NCI-H187 treated with DMSO at 0.1 percent for 48 hours (cell line): ENCODE measurements around the gene INHBB.
"Not testable (repeated sequence)": the region's sequence is repeated elsewhere in the genome, so short reads cannot be mapped to it uniquely, and the experiment has no call there.

ENCODE experiments used
- DNase-seq: peaks from one replicate; lab custom pipeline; 2025; lab: John Stamatoyannopoulos, UW

INHBB gene

DNA sequence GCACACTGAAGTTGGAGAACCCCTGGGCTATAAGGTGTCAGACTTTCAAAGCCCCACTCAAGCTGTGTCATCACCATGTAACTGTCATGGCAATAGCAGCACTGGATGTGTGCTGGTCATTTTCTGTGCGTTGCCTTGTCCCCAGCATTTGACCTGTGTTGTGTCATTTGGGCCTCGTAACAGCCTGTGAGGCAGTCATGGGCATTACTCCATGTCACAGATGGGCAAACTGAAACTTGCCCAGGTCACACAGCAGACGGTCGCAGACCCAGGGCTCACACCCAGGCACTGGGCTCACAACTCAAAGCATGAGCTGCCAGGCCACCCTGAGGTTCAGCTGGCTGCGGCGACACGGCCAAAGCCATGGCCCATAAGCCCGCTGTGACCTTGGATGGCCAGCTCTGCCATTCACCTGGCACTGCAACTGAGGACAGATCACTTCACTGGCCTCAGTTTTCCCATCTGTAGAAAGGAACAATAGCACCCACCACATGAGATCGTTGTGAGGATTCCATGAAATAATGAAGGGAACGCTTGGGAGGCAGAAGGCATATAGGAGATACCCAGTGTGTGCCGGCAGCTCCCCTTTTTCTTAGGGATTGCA is 36.7 kb downstream of the INHBB start:
- no peak for DNase-seq

GRCh38 chr2:120383191-120383590 is 37.3 kb downstream of the INHBB start:
- no peak for DNase-seq

DNA sequence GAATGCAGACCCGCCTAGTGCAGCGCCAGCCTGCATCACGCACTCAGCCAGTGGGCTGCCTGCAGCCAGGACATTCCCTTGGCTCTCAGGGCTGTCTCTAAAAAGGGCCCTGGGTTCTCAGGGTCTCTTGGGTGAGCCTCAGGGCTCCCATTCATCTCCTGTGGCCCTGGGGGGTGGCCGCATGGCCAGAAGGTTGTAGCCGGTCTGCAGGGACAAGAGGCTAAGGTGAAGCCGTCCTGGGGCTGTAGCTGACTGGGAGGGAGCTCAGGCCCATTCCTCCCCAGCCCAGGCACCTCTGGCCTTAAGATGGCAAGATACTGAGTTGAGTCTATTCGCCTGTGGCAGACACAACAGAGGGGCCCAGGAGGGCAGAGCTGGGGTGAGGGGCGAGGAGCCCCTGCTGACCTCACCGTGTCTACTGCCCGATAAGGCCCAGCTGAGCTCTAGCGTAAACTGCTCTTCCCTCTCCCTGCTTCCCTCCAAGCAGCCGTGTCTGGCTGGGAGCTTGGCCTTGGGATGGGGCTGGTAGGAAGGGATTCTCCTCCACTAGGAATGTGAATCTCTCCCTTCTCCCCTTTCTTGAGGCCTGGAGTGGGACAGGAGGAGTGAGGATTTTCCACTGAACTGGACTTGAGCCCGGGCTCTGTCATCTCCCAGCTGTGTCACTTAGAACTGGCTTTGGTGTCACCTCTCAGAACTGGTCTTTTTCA is 37.9 kb downstream of the INHBB start:
- no peak for DNase-seq

DNA sequence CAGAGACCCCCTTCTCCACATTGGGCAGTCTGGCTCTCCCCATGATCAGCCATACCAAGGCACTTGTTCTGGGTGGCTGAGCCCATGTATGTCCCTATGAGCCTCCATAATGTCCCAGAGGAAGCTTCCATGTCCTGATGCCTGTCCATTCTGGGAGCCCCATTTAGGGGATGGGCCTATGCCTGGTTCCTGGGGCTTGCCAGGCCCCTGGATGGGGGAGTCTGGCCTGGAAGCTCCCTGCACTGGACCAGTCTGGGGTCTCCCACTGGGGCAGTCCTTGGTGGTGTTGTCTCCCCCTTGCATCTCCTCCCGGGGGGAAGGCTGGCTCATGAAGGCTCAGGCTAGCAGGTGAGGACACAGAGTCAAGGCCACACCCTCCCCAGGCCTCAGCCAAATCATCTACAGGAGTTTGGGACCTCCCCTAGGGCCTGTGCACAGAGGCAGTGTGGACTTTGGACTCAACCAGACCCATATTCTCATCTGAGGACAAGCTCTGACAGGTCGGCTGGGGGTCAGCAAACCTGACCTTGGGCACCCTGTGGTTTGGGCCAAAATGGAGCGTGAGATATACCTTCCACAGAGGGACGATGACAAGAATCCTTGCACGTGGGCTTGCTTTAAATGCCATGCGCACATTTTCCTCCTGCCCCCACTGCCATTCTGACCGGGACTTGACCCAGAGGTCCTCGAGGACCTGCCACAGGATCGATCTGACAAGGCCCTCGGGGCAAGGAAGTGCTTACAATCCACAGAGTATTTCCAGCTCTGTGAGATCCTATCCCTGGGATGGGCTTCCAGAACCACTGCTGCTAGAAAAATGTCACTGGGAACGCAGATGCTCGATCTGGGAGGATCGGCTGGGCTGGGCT is 38.8 kb downstream of the INHBB start:
- no peak for DNase-seq

DNA sequence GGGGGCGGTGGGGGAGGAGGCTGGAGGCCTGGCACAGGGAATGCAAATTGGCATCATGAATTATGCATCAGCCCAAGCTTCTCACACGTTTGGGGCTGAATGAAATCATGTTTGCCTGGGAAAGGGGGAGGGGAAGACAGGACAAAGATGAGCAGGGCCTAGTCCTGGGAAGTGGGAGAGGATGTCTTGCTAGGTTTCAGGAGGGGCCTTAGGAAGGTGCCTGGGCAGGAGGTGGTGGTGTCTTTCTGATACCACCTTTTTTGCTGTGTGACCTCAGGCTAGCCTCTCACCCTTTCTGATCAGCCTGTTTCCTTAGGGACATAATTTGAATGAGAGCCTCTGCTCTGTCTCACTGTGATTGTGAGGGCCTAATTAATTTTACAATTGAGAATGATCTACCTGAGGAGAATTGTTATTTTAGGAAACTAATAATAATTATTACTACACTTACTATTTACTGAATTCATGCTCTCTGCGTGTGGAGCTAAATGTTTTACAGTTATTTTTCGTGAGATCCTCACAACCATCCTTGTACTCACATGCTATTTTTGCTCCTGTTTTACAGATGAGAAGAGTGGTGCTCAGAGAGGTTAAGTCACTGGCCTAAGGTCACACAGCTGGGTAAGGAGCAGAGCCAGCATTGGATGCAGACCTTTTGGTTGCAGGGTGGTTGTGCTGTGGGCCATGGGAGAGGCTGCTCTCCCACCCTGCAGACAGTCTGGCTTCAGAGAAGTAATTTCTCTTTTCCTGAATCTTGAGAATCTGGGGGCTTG is 39.6 kb downstream of the INHBB start:
- DNase-seq = no peak

DNA sequence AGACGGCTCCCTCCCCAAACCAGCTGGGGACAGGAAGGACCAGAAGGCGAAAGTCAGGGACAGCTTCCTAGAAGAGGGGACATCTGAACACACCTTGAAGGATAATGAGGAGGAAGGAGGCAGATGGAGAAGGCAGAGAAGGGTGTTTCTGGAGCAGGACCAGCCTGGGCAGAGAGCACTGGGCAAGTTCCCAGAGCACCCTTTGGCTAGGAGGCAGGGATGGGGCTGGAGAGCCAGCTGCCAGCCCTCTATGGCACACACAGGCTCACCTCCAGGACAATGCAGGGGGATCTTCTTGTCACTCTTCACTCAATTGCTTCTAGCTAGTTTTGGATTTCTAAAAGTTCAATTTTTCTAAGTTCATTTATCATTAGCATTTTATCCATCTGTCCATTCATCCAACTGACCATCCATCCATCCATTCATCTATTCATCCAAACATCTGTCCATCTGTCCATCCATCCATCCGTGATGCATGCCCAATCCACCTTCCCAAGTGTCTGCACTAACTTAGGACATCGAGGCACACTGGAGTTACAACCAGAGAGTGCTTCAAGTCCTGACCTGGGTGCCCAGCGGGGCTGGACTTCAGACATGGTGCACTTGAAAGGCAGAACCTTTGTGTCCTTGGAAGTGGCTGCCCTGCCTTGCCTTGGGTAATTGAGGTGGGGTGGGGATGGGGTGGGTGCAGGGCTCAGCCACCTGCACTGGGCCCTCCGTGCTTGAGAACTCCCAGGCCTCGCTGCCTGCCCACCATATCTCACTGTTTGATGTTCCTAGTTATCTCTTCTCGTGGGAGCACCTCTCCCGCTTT is 42.5 kb downstream of the INHBB start:
- DNase-seq = no peak

DNA sequence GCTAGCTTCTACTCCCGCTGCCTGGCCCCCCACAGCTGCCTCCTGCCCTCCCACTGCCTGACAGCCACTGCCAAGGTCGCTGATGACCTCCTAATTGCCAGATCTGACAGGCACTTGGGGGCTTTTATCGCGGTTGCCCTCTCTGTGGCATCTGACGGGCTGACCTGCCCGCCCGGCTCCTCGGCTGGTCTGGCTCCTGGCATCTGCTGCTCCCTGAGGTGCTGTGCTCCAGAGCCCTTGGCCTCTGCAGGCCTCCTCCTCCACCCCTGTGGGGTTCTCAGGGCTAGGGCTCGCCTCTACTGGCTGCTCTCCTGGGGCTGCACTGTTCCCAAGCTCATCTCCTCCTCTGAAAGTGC is 43.1 kb downstream of the INHBB start:
- no peak for DNase-seq

GRCh38 chr2:120390381-120391055 is 44.6 kb downstream of the INHBB start:
- DNase-seq = no peak

GRCh38 chr2:120391382-120391781 is 45.4 kb downstream of the INHBB start:
- DNase-seq = not testable (repeated sequence)

GRCh38 chr2:120391911-120392665 is 46.2 kb downstream of the INHBB start:
- DNase-seq = no peak

- DNase-seq = no peak
These were observed 47.0 kb downstream of the INHBB start for GRCh38 chr2:120392923-120393322.

GRCh38 chr2:120393456-120393855 is 47.5 kb downstream of the INHBB start:
- DNase-seq = no peak

DNA sequence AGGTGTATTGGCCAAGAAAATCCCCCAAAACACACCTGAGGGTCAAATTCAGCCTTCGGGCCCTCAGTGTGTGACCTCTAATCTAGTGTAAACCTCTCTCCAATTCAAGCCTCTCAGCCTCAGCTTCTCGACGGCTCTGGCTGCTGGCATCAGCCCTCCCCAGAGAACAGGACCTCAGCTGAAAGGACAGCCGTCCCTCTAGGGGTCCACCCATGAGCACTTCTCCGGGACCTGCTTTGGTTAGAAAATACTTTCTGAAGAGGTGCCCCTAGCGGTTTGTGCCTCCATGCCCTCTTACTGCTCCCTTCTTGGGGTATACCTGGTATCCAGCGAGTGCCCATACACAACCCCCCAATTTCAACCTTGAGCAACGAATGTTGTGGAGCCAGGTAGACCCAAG is 48.8 kb downstream of the INHBB start:
- no peak for DNase-seq

- no peak for DNase-seq
These were observed 49.5 kb downstream of the INHBB start for GRCh38 chr2:120395221-120396012.

DNA sequence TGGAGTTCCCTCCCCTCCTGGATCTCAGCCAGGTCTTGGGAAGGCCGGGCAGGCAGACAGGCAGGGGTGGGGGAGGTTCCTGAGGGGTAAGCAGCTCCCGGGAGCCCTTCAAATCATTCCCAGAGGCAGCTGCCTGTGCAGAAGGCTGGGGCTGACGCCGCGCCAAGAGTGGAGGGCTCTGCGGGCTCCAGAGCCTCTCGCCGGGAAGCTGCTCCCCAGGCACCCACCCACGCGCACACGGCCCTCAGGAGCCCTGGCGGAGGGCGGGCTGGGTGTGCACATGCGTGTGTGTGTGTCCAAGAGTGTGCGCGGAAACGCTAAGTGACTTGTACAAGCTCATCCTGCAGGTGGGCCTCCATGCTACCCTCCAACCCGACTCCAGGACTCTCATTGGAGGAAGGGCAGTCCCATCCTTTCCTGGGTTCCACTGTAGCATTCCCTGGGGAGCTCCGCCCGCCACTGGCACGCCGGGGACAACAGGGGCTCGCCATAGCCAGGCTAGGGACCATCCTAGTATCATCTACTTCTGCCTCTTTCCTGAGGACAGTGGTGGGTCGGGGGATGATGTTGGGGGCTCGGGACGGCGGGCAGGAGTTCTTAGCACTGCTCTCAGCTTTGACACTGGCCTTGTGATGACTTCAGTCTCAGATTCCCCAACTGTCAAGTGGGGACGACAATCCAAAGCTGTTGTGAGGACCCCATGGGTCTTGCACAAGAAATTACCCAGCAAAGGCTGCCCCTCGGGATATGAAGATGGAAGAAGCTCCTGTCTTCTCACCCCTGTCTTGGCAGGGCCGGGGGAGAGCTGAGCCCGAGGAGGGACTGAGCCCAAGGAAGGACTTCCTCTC is 50.3 kb downstream of the INHBB start:
- DNase-seq = peak; percentile 29

DNA sequence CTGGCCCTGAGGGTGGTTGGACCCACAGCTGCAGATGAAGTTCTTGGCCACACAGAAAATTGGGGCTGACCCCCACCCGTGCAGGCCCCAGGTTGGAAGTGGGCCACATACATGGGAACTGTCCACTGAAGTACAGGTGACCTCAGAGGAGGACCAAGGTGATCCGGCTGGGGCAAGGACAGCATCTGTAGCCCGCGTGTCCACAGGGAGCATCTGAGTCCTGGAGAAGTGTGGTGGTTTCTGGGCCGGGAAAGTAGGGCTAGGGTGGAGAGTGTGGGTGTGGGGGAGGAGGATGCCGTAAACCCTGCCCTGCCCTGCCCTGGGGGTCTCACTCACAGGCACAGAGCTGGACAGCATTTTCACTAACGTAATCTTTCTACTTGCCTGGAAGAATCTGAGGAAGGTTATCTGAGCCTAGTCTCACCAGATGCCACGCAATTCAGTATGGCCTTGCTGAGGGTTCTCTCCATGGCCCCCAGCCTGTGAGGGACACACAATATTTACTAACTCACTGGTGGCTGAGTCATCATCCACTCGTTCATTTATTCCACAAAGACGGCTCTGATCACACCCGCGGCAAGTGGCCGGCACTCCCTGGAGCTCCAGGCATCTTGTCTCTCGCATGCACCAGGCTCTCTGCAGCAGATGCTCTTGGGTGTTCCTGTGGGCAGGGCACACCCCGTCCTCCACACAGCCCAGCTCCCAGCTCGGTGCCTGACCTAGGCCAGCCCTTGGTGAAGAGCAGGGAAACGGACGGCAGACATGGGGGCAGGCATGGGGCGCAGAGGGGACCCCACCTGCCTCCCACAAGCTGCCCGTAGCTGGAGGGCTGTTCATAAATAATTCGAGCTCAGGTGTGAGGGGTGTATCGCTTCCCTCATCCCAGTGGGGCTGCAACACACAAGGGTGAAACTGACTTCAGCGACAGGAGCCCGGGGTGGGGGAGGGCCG is 51.2 kb downstream of the INHBB start:
- no peak for DNase-seq
